HEK293 (cell line): ENCODE data around the gene STAT3.

Source experiments
- ATF2 ChIP-seq: fragments of 450-650 bp; formaldehyde crosslinking; IDR thresholded peaks from 2 replicates; pipeline ENCODE4 v1.5.1; 2016; ENCODE audit warnings: missing biosample characterization, missing genetic modification characterization, low read depth
- FEZF1 ChIP-seq: fragments of 450-650 bp; formaldehyde crosslinking; IDR thresholded peaks from 2 replicates; pipeline ENCODE4 v1.5.1; 2016; ENCODE audit warnings: missing biosample characterization, missing genetic modification characterization
- GFI1B ChIP-seq: fragments of 450-650 bp; formaldehyde crosslinking; IDR thresholded peaks from 2 replicates; pipeline ENCODE4 v1.5.1; 2016; ENCODE audit warnings: missing biosample characterization, missing genetic modification characterization
- GLIS2 ChIP-seq: fragments of 450-650 bp; formaldehyde crosslinking; IDR thresholded peaks from 2 replicates; pipeline ENCODE4 v1.5.1; 2016; ENCODE audit warnings: missing biosample characterization, missing genetic modification characterization
- HOXD13 ChIP-seq: sonication (generic); formaldehyde crosslinking; IDR thresholded peaks from 2 replicates; pipeline ENCODE4 v1.8.0; 2022; ENCODE audit warnings: missing genetic modification reagents, borderline replicate concordance
- INSM2 ChIP-seq: fragments of 450-650 bp; formaldehyde crosslinking; IDR thresholded peaks from 2 replicates; pipeline ENCODE4 v1.5.1; 2016; ENCODE audit warnings: missing biosample characterization, missing genetic modification characterization
- KLF16 ChIP-seq: fragments of 450-650 bp; formaldehyde crosslinking; IDR thresholded peaks from 2 replicates; pipeline ENCODE4 v1.5.1; 2017; ENCODE audit warnings: missing biosample characterization, missing genetic modification characterization
- KLF9 ChIP-seq: fragments of 450-650 bp; formaldehyde crosslinking; IDR thresholded peaks from 2 replicates; pipeline ENCODE4 v1.5.1; 2016; ENCODE audit warnings: missing biosample characterization, missing genetic modification characterization, low read depth
- SCRT1 ChIP-seq: fragments of 450-650 bp; formaldehyde crosslinking; IDR thresholded peaks from 2 replicates; pipeline ENCODE4 v1.5.1; 2016; ENCODE audit warnings: missing biosample characterization, missing genetic modification characterization, borderline replicate concordance
- SCRT2 ChIP-seq: fragments of 450-650 bp; formaldehyde crosslinking; IDR thresholded peaks from 2 replicates; pipeline ENCODE4 v1.5.1; 2016; ENCODE audit warnings: missing biosample characterization, missing genetic modification characterization
- SP7 ChIP-seq: fragments of 450-650 bp; formaldehyde crosslinking; IDR thresholded peaks from 2 replicates; pipeline ENCODE4 v1.5.1; 2016; ENCODE audit warnings: missing biosample characterization, missing genetic modification characterization
- ZBTB6 ChIP-seq: fragments of 450-650 bp; formaldehyde crosslinking; IDR thresholded peaks from 2 replicates; pipeline ENCODE4 v1.5.1; 2017; ENCODE audit warnings: missing biosample characterization, missing genetic modification characterization
- ZFP3 ChIP-seq: fragments of 450-650 bp; formaldehyde crosslinking; IDR thresholded peaks from 2 replicates; pipeline ENCODE4 v1.5.1; 2016; ENCODE audit warnings: low read depth, missing biosample characterization, missing genetic modification characterization
- ZNF138 ChIP-seq: fragments of 450-650 bp; formaldehyde crosslinking; IDR thresholded peaks from 2 replicates; pipeline ENCODE4 v1.5.1; 2016; ENCODE audit warnings: missing biosample characterization, missing genetic modification characterization, borderline replicate concordance
- ZNF155 ChIP-seq: fragments of 450-650 bp; formaldehyde crosslinking; IDR thresholded peaks from 2 replicates; pipeline ENCODE4 v1.5.1; 2016; ENCODE audit warnings: missing biosample characterization, missing genetic modification characterization
- ZNF157 ChIP-seq: fragments of 450-650 bp; formaldehyde crosslinking; IDR thresholded peaks from 2 replicates; pipeline ENCODE4 v1.5.1; 2016; ENCODE audit warnings: missing biosample characterization, missing genetic modification characterization
- ZNF202 ChIP-seq: fragments of 450-650 bp; formaldehyde crosslinking; IDR thresholded peaks from 2 replicates; pipeline ENCODE4 v1.5.1; 2016; ENCODE audit warnings: missing biosample characterization, missing genetic modification characterization, borderline replicate concordance
- ZNF366 ChIP-seq: fragments of 450-650 bp; formaldehyde crosslinking; conservative IDR thresholded peaks from 2 replicates; pipeline ENCODE4 v1.5.1; 2016; ENCODE audit warnings: missing biosample characterization, missing genetic modification characterization
- ZNF548 ChIP-seq: fragments of 450-650 bp; formaldehyde crosslinking; IDR thresholded peaks from 2 replicates; pipeline ENCODE4 v1.5.1; 2016; ENCODE audit warnings: missing biosample characterization, missing genetic modification characterization
- ZNF549 ChIP-seq: fragments of 450-650 bp; IDR thresholded peaks from 2 replicates; pipeline ENCODE4 v1.5.1; 2018; ENCODE audit warnings: missing biosample characterization, missing genetic modification characterization, mild to moderate bottlenecking, inconsistent platforms, moderate library complexity
- ZNF571 ChIP-seq: fragments of 450-650 bp; formaldehyde crosslinking; IDR thresholded peaks from 2 replicates; pipeline ENCODE4 v1.5.0; 2017; ENCODE audit warnings: missing biosample characterization, missing genetic modification characterization
- ZNF785 ChIP-seq: fragments of 450-650 bp; formaldehyde crosslinking; IDR thresholded peaks from 2 replicates; pipeline ENCODE4 v1.5.1; 2016; ENCODE audit warnings: missing biosample characterization, missing genetic modification characterization
- ZNF837 ChIP-seq: fragments of 450-650 bp; formaldehyde crosslinking; IDR thresholded peaks from 2 replicates; pipeline ENCODE4 v1.5.1; 2016; ENCODE audit warnings: missing biosample characterization, missing genetic modification characterization
- TF ChIP-seq, protein P1 (sequence below): fragments of 450-650 bp; formaldehyde crosslinking; IDR thresholded peaks from 2 replicates; pipeline ENCODE4 v1.5.1; 2016; ENCODE audit warnings: missing biosample characterization, missing genetic modification characterization
- TF ChIP-seq, protein P2 (sequence below): fragments of 450-650 bp; formaldehyde crosslinking; IDR thresholded peaks from 2 replicates; pipeline ENCODE4 v1.5.1; 2016; ENCODE audit warnings: missing biosample characterization, missing genetic modification characterization
- TF ChIP-seq, protein P3 (sequence below): fragments of 450-650 bp; IDR thresholded peaks from 2 replicates; pipeline ENCODE4 v1.5.1; 2018; ENCODE audit warnings: missing biosample characterization, mild to moderate bottlenecking, missing genetic modification characterization
- TF ChIP-seq, protein P4 (sequence below): fragments of 450-650 bp; formaldehyde crosslinking; IDR thresholded peaks from 2 replicates; pipeline ENCODE4 v1.5.1; 2016; ENCODE audit warnings: missing biosample characterization, missing genetic modification characterization

STAT3 gene

DNA sequence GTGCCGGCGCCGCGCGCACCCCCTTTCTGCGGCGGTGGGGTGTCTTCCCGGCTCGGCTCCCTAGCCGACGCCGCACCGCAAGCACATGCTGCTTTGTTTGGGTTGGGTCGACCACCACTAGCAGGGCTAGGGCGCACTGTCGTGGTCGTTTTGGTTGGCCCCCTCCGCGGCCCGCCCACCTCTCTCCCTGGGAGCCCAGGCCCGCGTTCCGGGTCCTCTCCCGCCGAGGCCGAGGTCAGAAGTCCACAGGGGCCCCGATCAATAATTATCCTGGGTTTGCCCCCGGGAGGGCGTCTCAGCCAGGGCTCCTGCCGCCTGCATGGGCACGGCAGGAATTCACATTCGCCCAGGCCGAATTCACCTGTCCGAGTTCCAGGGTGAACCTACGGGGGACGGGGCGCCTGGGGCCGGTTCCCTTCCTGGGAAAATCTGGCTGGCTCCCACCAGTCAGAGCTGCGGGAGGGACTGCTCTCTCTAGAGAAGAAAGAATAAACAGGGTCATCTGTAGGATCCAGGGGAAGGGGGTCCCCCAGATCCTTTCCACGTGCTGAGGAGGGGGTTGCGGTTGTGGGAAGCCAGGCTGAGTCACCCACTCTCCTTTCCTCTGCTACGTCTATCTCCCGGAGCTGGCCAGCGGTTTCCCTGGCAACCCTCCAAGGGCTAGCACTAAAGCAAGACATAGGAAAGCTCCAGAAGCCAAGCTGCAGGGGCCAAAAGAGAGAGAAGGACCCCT is 111.5 kb downstream of the STAT3 start (continued):
- TF ChIP-seq ZNF785 (tag by site-specific recombination) (no peak), INSM2 (no peak), FEZF1 (tag by site-specific recombination) (no peak), ATF2 (tag by site-specific recombination) (no peak), ZFP3 (no peak), ZNF202 (tag by site-specific recombination) (no peak), KLF16 (tag by site-specific recombination) (no peak), ZNF138 (no peak), ZNF366 (tag by site-specific recombination) (0 out of 2 replicates have a peak, but pooled peaks have one; percentile 17), GLIS2 (tag by site-specific recombination) (peak; percentile 94), ZNF571 (tag by site-specific recombination) (no peak), GFI1B (no peak), HOXD13 (CRISPR knock-in tag) (no peak), ZNF155 (tag by site-specific recombination) (no peak), ZNF548 (tag by site-specific recombination) (no peak), ZNF837 (tag by site-specific recombination) (no peak), SCRT2 (tag by site-specific recombination) (no peak), SCRT1 (tag by site-specific recombination) (no peak), KLF9 (peak; percentile 40; the same call in 1 of the 2 replicates), ZNF157 (no peak), ZBTB6 (tag by site-specific recombination) (no peak), SP7 (tag by site-specific recombination) (peak; percentile 49; the same call in 1 of the 2 replicates), ZNF549 (tag by site-specific recombination) (no peak)
- TF ChIP-seq, protein P1, sequence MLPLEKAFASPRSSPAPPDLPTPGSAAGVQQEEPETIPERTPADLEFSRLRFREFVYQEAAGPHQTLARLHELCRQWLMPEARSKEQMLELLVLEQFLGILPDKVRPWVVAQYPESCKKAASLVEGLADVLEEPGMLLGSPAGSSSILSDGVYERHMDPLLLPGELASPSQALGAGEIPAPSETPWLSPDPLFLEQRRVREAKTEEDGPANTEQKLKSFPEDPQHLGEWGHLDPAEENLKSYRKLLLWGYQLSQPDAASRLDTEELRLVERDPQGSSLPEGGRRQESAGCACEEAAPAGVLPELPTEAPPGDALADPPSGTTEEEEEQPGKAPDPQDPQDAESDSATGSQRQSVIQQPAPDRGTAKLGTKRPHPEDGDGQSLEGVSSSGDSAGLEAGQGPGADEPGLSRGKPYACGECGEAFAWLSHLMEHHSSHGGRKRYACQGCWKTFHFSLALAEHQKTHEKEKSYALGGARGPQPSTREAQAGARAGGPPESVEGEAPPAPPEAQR (tag by site-specific recombination) = no peak
- TF ChIP-seq, protein P2, sequence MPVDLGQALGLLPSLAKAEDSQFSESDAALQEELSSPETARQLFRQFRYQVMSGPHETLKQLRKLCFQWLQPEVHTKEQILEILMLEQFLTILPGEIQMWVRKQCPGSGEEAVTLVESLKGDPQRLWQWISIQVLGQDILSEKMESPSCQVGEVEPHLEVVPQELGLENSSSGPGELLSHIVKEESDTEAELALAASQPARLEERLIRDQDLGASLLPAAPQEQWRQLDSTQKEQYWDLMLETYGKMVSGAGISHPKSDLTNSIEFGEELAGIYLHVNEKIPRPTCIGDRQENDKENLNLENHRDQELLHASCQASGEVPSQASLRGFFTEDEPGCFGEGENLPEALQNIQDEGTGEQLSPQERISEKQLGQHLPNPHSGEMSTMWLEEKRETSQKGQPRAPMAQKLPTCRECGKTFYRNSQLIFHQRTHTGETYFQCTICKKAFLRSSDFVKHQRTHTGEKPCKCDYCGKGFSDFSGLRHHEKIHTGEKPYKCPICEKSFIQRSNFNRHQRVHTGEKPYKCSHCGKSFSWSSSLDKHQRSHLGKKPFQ = no peak
- TF ChIP-seq, protein P3, sequence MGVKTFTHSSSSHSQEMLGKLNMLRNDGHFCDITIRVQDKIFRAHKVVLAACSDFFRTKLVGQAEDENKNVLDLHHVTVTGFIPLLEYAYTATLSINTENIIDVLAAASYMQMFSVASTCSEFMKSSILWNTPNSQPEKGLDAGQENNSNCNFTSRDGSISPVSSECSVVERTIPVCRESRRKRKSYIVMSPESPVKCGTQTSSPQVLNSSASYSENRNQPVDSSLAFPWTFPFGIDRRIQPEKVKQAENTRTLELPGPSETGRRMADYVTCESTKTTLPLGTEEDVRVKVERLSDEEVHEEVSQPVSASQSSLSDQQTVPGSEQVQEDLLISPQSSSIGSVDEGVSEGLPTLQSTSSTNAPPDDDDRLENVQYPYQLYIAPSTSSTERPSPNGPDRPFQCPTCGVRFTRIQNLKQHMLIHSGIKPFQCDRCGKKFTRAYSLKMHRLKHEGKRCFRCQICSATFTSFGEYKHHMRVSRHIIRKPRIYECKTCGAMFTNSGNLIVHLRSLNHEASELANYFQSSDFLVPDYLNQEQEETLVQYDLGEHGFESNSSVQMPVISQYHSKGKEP (tag by site-specific recombination) = no peak
- TF ChIP-seq, protein P4, sequence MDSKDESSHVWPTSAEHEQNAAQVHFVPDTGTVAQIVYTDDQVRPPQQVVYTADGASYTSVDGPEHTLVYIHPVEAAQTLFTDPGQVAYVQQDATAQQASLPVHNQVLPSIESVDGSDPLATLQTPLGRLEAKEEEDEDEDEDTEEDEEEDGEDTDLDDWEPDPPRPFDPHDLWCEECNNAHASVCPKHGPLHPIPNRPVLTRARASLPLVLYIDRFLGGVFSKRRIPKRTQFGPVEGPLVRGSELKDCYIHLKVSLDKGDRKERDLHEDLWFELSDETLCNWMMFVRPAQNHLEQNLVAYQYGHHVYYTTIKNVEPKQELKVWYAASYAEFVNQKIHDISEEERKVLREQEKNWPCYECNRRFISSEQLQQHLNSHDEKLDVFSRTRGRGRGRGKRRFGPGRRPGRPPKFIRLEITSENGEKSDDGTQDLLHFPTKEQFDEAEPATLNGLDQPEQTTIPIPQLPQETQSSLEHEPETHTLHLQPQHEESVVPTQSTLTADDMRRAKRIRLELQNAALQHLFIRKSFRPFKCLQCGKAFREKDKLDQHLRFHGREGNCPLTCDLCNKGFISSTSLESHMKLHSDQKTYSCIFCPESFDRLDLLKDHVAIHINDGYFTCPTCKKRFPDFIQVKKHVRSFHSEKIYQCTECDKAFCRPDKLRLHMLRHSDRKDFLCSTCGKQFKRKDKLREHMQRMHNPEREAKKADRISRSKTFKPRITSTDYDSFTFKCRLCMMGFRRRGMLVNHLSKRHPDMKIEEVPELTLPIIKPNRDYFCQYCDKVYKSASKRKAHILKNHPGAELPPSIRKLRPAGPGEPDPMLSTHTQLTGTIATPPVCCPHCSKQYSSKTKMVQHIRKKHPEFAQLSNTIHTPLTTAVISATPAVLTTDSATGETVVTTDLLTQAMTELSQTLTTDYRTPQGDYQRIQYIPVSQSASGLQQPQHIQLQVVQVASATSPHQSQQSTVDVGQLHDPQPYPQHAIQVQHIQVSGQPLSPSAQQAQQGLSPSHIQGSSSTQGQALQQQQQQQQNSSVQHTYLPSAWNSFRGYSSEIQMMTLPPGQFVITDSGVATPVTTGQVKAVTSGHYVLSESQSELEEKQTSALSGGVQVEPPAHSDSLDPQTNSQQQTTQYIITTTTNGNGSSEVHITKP (tag by site-specific recombination) = 0 out of 2 replicates have a peak, but pooled peaks have one; percentile 14
